IMR-90 (cell line): Measurements from ENCODE around the gene GATD1. TPM values are rescaled to one million over a fixed set of nuclear protein-coding genes. Genes with fewer than 3 reads are reported as not detected.

Experiments
- ATAC-seq: fragments of 200-7000 bp; cut with Tn5 transposase; 2 replicates; pipeline ENCODE4 v1.9.1; 2020; ENCODE audit warnings: low read depth, mild to moderate bottlenecking, moderate library complexity
- BruUV-seq: library from RNA; stranded (reverse); fragments of 400-500 nt; replicated peaks from 2 replicates; lab custom pipeline; 2021; lab: Mats Ljungman, UMichigan
- CTCF ChIA-PET: fragments of 300-600 bp; formaldehyde crosslinking; extraction: SDS; loops from one replicate; lab custom pipeline; 2021; ENCODE audit warnings: antibody characterized with exemption; lab: Yijun Ruan, JAX
- POLR2A ChIA-PET: fragments of 300-600 bp; sonication (Branson Sonifier 250); formaldehyde crosslinking; loops from one replicate; lab custom pipeline; 2022; ENCODE audit warnings: antibody characterized with exemption; ENCODE audit not compliant: unreplicated experiment; lab: Charles Lee
- DNase-seq: peaks from one replicate; pipeline ENCODE4 v3.0.0; 2013
- H2AFZ ChIP-seq: replicated peaks from 2 replicates; pipeline ENCODE3; 2013; ENCODE audit warnings: low read length, mild to moderate bottlenecking; ENCODE audit not compliant: poor library complexity
- H2AK5ac ChIP-seq: 2 replicates; pipeline ENCODE4 v1.6.1; 2013; ENCODE audit warnings: low read depth, low read length, inconsistent platforms
- H2AK9ac ChIP-seq: replicated peaks from 2 replicates; pipeline ENCODE3; 2013; ENCODE audit warnings: mild to moderate bottlenecking, low read depth, low read length, moderate library complexity; ENCODE audit not compliant: poor library complexity
- H2BK120ac ChIP-seq: 2 replicates; pipeline ENCODE4 v1.6.1; 2013; ENCODE audit warnings: low read depth, low read length, inconsistent platforms
- H2BK15ac ChIP-seq: 3 replicates; pipeline ENCODE4 v1.6.1; 2013; ENCODE audit warnings: low read depth, low read length, inconsistent platforms
- H2BK20ac ChIP-seq: 2 replicates; pipeline ENCODE4 v1.6.1; 2013; ENCODE audit warnings: low read depth, mild to moderate bottlenecking, inconsistent platforms, low read length, moderate library complexity
- H2BK5ac ChIP-seq: 2 replicates; pipeline ENCODE4 v1.6.1; 2013; ENCODE audit warnings: mild to moderate bottlenecking, low read depth, low read length, inconsistent platforms; ENCODE audit not compliant: poor library complexity, severe bottlenecking
- H3K14ac ChIP-seq: replicated peaks from 2 replicates; pipeline ENCODE4 v1.6.1; 2013; ENCODE audit warnings: low read depth, low read length, inconsistent platforms
- H3K18ac ChIP-seq: 2 replicates; pipeline ENCODE4 v1.6.1; 2013; ENCODE audit warnings: low read depth, low read length, control low read depth
- H3K23ac ChIP-seq: 2 replicates; pipeline ENCODE4 v1.6.1; 2013; ENCODE audit warnings: low read depth, low read length, inconsistent platforms
- H3K27ac ChIP-seq: 2 replicates; pipeline ENCODE4 v1.5.1; 2013; ENCODE audit warnings: mild to moderate bottlenecking, control low read depth, low read length; ENCODE audit not compliant: insufficient read depth
- H3K27me3 ChIP-seq: 2 replicates; pipeline ENCODE4 v1.6.1; 2013; ENCODE audit warnings: low read length; ENCODE audit not compliant: control insufficient read depth, insufficient read depth
- H3K36me3 ChIP-seq: 2 replicates; pipeline ENCODE4 v1.6.1; 2013; ENCODE audit warnings: low read length, mixed read lengths; ENCODE audit not compliant: control insufficient read depth, insufficient read depth
- H3K4ac ChIP-seq: 2 replicates; pipeline ENCODE4 v1.6.1; 2013; ENCODE audit warnings: low read depth, low read length, inconsistent platforms
- H3K4me1 ChIP-seq: 2 replicates; pipeline ENCODE4 v1.6.1; 2013; ENCODE audit warnings: low read length, mixed read lengths; ENCODE audit not compliant: control insufficient read depth, insufficient read depth
- H3K4me2 ChIP-seq: 2 replicates; pipeline ENCODE4 v1.6.1; 2013; ENCODE audit warnings: low read depth, mild to moderate bottlenecking, control low read depth, low read length, moderate library complexity
- H3K4me3 ChIP-seq: 2 replicates; pipeline ENCODE4 v1.5.1; 2013; ENCODE audit warnings: low read depth, mild to moderate bottlenecking, control low read depth, low read length, moderate library complexity; ENCODE audit not compliant: insufficient read depth
- H3K56ac ChIP-seq: 2 replicates; pipeline ENCODE4 v1.6.1; 2013; ENCODE audit warnings: low read length, inconsistent platforms; ENCODE audit not compliant: insufficient read depth; ENCODE audit errors: extremely low read depth
- H3K79me1 ChIP-seq, 2 experiments: 2 replicates each; pipeline ENCODE4 v1.6.1; 2013; ENCODE audit warnings: low read length in 2 of 2, inconsistent platforms in 1 of 2, low read depth in 1 of 2
- H3K9ac ChIP-seq: 2 replicates; pipeline ENCODE4 v1.6.1; 2013; ENCODE audit warnings: low read depth, low read length, control low read depth
- H3K9me1 ChIP-seq: 2 replicates; pipeline ENCODE4 v1.6.1; 2013; ENCODE audit warnings: low read length, inconsistent platforms; ENCODE audit not compliant: insufficient read depth
- H3K9me3 ChIP-seq: 2 replicates; pipeline ENCODE4 v1.6.1; 2013; ENCODE audit warnings: low read length; ENCODE audit not compliant: control insufficient read depth, insufficient read depth
- H4K20me1 ChIP-seq: 2 replicates; pipeline ENCODE4 v1.6.1; 2013; ENCODE audit warnings: low read length, inconsistent platforms; ENCODE audit not compliant: insufficient read depth
- H4K5ac ChIP-seq: 2 replicates; pipeline ENCODE4 v1.6.1; 2013; ENCODE audit warnings: mild to moderate bottlenecking, low read depth, low read length, control low read depth
- H4K8ac ChIP-seq, 2 experiments: 2 replicates each; pipeline ENCODE4 v1.6.1; 2013; ENCODE audit warnings: low read depth in 2 of 2, low read length in 2 of 2, control low read depth in 1 of 2, inconsistent platforms in 1 of 2
- H4K91ac ChIP-seq: 2 replicates; pipeline ENCODE4 v1.6.1; 2013; ENCODE audit warnings: low read depth, low read length, inconsistent platforms; ENCODE audit not compliant: insufficient read depth
- BHLHE40 ChIP-seq: fragments of 150-350 bp; IDR thresholded peaks from 2 replicates; pipeline ENCODE4 v1.6.1; 2016; ENCODE audit warnings: mild to moderate bottlenecking, low read depth, low read length
- FOS ChIP-seq: fragments of 150-350 bp; IDR thresholded peaks from 2 replicates; pipeline ENCODE4 v1.6.1; 2016; ENCODE audit warnings: low read depth, low read length
- RAD21 ChIP-seq: IDR thresholded peaks from 2 replicates; pipeline ENCODE4 v1.6.1; 2012; ENCODE audit warnings: low read length, improper control_type of control experiment
- RCOR1 ChIP-seq: IDR thresholded peaks from 2 replicates; pipeline ENCODE4 v1.6.1; 2012; ENCODE audit warnings: mild to moderate bottlenecking, low read length, improper control_type of control experiment; ENCODE audit not compliant: insufficient replicate concordance
- SMC3 ChIP-seq: fragments of 150-350 bp; IDR thresholded peaks from 2 replicates; pipeline ENCODE4 v1.6.1; 2016; ENCODE audit warnings: low read depth, mild to moderate bottlenecking, antibody characterized with exemption, low read length, moderate library complexity
- WGBS, 2 experiments: methylation state at CpG; one replicate each; pipeline versions ENCODE4 v1.1.5 to v1.1.7; 2013; ENCODE audit warnings: missing lambda C conversion rate in 2 of 2; ENCODE audit not compliant: insufficient read length in 1 of 2; ENCODE audit errors: extremely low coverage in 2 of 2; 5-methylcytosine and 5-hydroxymethylcytosine counted together
- dilution Hi-C: fragments of 300-500 bp; cut with HindIII; formaldehyde crosslinking; loops from one replicate; pipeline ENCODE4 v1.14.3; 2018; ENCODE audit warnings: low sequenced_read_pairs; ENCODE audit not compliant: unreplicated experiment
- in situ Hi-C: fragments of 300-500 bp; cut with MboI; formaldehyde crosslinking; loops from 3 replicates; pipeline ENCODE4 v1.14.3; 2019; ENCODE audit warnings: low sequenced_read_pairs, inconsistent platforms, mixed read lengths
- intact Hi-C: fragments of 100-400 bp; cut with micrococcal nuclease; formaldehyde crosslinking; loops from 2 replicates; pipeline ENCODE4 v1.10.0; 2022
- polyA plus RNA-seq, 3 experiments: library from polyadenylated mRNA; depleted of rRNA; stranded (reverse); fragments of >200 nt; gene quantifications; 2 replicates each; pipeline ENCODE4 v1.2.3, GENCODE V29; 2012; ENCODE audit warnings: low replicate concordance in 1 of 3
- total RNA-seq: library from RNA; depleted of rRNA; stranded (reverse); fragments of >200 nt; gene quantifications from 2 replicates; pipeline ENCODE4 v1.2.3, GENCODE V29; 2012

Gene GATD1
- total and polyA plus RNA-seq, 2 of the 4 experiments (the other 2 are of a cell fraction), result 3.0 to 52.5 TPM

DNA sequence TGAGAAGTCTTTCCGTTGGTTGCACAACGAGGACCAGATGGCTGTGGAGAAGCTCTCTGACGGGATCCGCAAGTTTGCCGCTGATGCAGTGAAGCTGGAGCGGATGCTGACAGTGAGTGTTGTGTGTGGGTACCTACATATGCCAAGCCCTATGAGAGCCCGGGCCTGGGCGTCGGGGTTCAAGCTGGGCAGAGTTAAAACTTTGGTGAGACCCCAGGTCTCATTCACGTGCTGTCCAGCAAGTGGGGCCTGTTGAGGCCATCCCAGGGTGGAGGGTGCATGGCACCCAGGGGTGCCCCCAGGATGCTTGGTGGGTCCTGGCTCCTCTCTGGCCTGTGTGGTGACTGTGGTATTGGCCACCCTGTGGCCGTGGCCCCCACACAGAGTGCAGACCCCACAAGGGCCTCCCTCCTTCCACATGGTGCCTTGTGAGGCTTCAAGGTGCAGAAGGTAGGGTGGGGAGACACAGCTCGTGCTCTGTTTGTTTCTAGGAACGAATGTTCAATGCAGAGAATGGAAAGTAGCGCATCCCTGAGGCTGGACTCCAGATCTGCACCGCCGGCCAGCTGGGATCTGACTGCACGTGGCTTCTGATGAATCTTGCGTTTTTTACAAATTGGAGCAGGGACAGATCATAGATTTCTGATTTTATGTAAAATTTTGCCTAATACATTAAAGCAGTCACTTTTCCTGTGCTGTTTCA is 12.8 kb downstream of the GATD1 start:
- WGBS, 2 experiments, result 80% methylated on average over 6 of the region's 18 CpGs; no CpG with 5 or more reads in 1 of the 2 experiments
- no peak overlapping the region for H4K8ac ChIP-seq
- H3K79me1 ChIP-seq, result peaks cover 8 to 48% of the 10 kb centered on the region in 2 experiments; a peak in 3 of 4 replicates
- no peak overlapping the region for H3K23ac ChIP-seq
- no peak overlapping the region for H2BK5ac ChIP-seq
- H3K18ac ChIP-seq, result no peak overlapping the region
- H2AK9ac ChIP-seq, result peak overlapping the region; percentile 71
- no peak overlapping the region for H3K4ac ChIP-seq
- no peak overlapping the region for H3K56ac ChIP-seq
- H2AK5ac ChIP-seq, result no peak overlapping the region
- peaks cover 5% of the 10 kb centered on the region for H3K4me1 ChIP-seq
- H2BK20ac ChIP-seq, result no peak overlapping the region
- H3K9me1 ChIP-seq, result peaks cover 3% of the 10 kb centered on the region; the same call in 1 of the 2 replicates
- H3K4me3 ChIP-seq, result no peak overlapping the region
- H3K9ac ChIP-seq, result no peak overlapping the region
- no peak overlapping the region for H4K91ac ChIP-seq
- no peak overlapping the region for H2AFZ ChIP-seq
- ATAC-seq (no peak), DNase-seq (no peak)
- no peak overlapping the region for H4K5ac ChIP-seq
- H4K20me1 ChIP-seq, result peaks cover 43% of the 10 kb centered on the region
- H3K27ac ChIP-seq, result no peak overlapping the region
- ChIA-PET CTCF (no interaction called here), POLR2A (no interaction called here)
- TF ChIP-seq FOS, result no peak
- no peak for TF ChIP-seq RCOR1
- TF ChIP-seq RAD21, result no peak
- no peak for TF ChIP-seq SMC3
- TF ChIP-seq BHLHE40, result no peak
- H3K14ac ChIP-seq, result no peak overlapping the region
- intact Hi-C loops, result no loop called here
- H2BK15ac ChIP-seq, result no peak overlapping the region
- in situ Hi-C loops, result no loop called here
- H3K4me2 ChIP-seq, result no peak overlapping the region
- H2BK120ac ChIP-seq, result no peak overlapping the region
- no peaks in the 10 kb centered on the region for H3K27me3 ChIP-seq
- no peaks in the 10 kb centered on the region for H3K9me3 ChIP-seq
- dilution Hi-C loops, result no loop called here
- peaks cover 59% of the 10 kb centered on the region for H3K36me3 ChIP-seq
- no TSS peak for BruUV-seq
